CD4-positive, alpha-beta T cell (primary cell): ENCODE results near the gene SCIN. TPM values are rescaled to one million over a fixed set of nuclear protein-coding genes. Genes with fewer than 3 reads are reported as not detected.

Experiments
- ATAC-seq: fragments of 200-7000 bp; cut with Tn5 transposase; one replicate; pipeline ENCODE4 v1.10.0; 2022; ENCODE audit warnings: mild to moderate bottlenecking; ENCODE audit not compliant: poor library complexity
- CTCF ChIA-PET: fragments of 350-600 bp; sonication (Branson Sonifier 250); formaldehyde crosslinking; loops from one replicate; lab custom pipeline; 2021; ENCODE audit warnings: antibody characterized with exemption, inconsistent platforms; lab: Charles Lee
- POLR2A ChIA-PET: fragments of 350-600 bp; sonication (Branson Sonifier 250); formaldehyde crosslinking; loops from one replicate; lab custom pipeline; 2021; ENCODE audit warnings: antibody characterized with exemption, inconsistent platforms; lab: Charles Lee
- DNase-seq, 14 experiments: peaks; one replicate each; pipeline ENCODE4 v3.0.0-alpha.2; 2013 to 2020; ENCODE audit warnings: mixed read lengths in 2 of 14
- H3K27ac ChIP-seq, 2 donors: one replicate each; pipeline versions ENCODE4 v1.5.1 to v1.7.0; 2013; ENCODE audit warnings: low read length in 2 of 2, low read depth in 1 of 2, mild to moderate bottlenecking in 1 of 2
- H3K27me3 ChIP-seq, 2 experiments: 1 replicate in 1 of 2; 2 replicates in 1 of 2; pipeline versions ENCODE4 v1.6.1 to v1.7.0; 2013; ENCODE audit warnings: low read length in 2 of 2, control low read depth in 1 of 2, mild to moderate bottlenecking in 1 of 2, moderate library complexity in 1 of 2; ENCODE audit not compliant: insufficient read depth in 2 of 2, control insufficient read depth in 1 of 2
- H3K36me3 ChIP-seq: one replicate; pipeline ENCODE4 v1.6.1; 2013; ENCODE audit warnings: low read length, control low read depth; ENCODE audit not compliant: insufficient read depth
- H3K4me1 ChIP-seq: one replicate; pipeline ENCODE4 v1.6.1; 2013; ENCODE audit warnings: low read length, control low read depth; ENCODE audit not compliant: insufficient read depth
- H3K4me3 ChIP-seq: one replicate; pipeline ENCODE4 v1.5.1; 2013; ENCODE audit warnings: mild to moderate bottlenecking, low read length, moderate library complexity
- H3K9me3 ChIP-seq, 2 experiments: 1 replicate in 1 of 2; 2 replicates in 1 of 2; pipeline versions ENCODE4 v1.6.1 to v1.7.0; 2013; ENCODE audit warnings: low read length in 2 of 2, mild to moderate bottlenecking in 2 of 2, control low read depth in 1 of 2, moderate library complexity in 1 of 2; ENCODE audit not compliant: control insufficient read depth in 1 of 2, insufficient read depth in 1 of 2
- H3K27ac Mint-ChIP-seq: one replicate; pipeline ENCODE4 v1.8.0; 2020; ENCODE audit warnings: mixed read lengths
- H3K27me3 Mint-ChIP-seq: one replicate; pipeline ENCODE4 v1.8.0; 2021; ENCODE audit warnings: mixed read lengths
- H3K36me3 Mint-ChIP-seq: one replicate; pipeline ENCODE4 v1.8.0; 2021; ENCODE audit warnings: low read depth, mixed read lengths
- H3K4me1 Mint-ChIP-seq: one replicate; pipeline ENCODE4 v1.8.0; 2021; ENCODE audit warnings: low read depth, mixed read lengths
- H3K4me3 Mint-ChIP-seq: one replicate; pipeline ENCODE4 v1.8.0; 2020; ENCODE audit warnings: mild to moderate bottlenecking, mixed read lengths
- H3K9me3 Mint-ChIP-seq: one replicate; pipeline ENCODE4 v1.8.0; 2020; ENCODE audit warnings: mixed read lengths
- CTCF ChIP-seq: fragments of 200-600 bp; IDR thresholded peaks from one replicate; pipeline ENCODE4 v1.8.0; 2022; ENCODE audit warnings: antibody characterized with exemption, mild to moderate bottlenecking
- intact Hi-C, 2 experiments: fragments of 100-400 bp; cut with DNase I in 1 of 2; cut with micrococcal nuclease in 1 of 2; formaldehyde crosslinking; loops; one replicate each; pipeline versions ENCODE4 v1.15.1 to v1.9.0; 2023 to 2025; cut with DNase I, micrococcal nuclease
- total RNA-seq, 174 experiments: library from RNA in 2 of 174; stranded (reverse) in 2 of 174; gene quantifications; one replicate each; pipeline ENCODE4 v1.2.3 and lab custom pipeline; 2021 to 2026

SCIN gene
- total RNA-seq, 2 experiments from 2014 or later, result 0.08 TPM; not detected in 1

- no peaks in the 10 kb centered on the region for H3K36me3 ChIP-seq
- no peaks in the 10 kb centered on the region for H3K27me3 ChIP-seq
- no peak for DNase-seq
- Mint-ChIP-seq H3K36me3 (no peaks in the 10 kb centered on the region), H3K9me3 (no peaks in the 10 kb centered on the region), H3K27ac (no peak overlapping the region), H3K4me3 (no peak overlapping the region), H3K27me3 (peaks cover 24% of the 10 kb centered on the region), H3K4me1 (no peaks in the 10 kb centered on the region)
- CTCF ChIA-PET, result no interaction called here
- no peak for TF ChIP-seq CTCF
- POLR2A ChIA-PET, result no interaction called here
- intact Hi-C loops, result no loop called here
- no peaks in the 10 kb centered on the region for H3K4me1 ChIP-seq
- no peak overlapping the region for H3K27ac ChIP-seq
- no peak overlapping the region for H3K4me3 ChIP-seq
- no peak for ATAC-seq
- H3K9me3 ChIP-seq, result no peaks in the 10 kb centered on the region
These were observed 8.6 kb downstream of the SCIN start for GRCh38 chr7:12578930-12579640.

- H3K27ac Mint-ChIP-seq, result no peak overlapping the region
- H3K9me3 ChIP-seq, result no peaks in the 10 kb centered on the region
- H3K27me3 Mint-ChIP-seq, result peaks cover 37% of the 10 kb centered on the region
- H3K4me1 Mint-ChIP-seq, result no peaks in the 10 kb centered on the region
- H3K27me3 ChIP-seq, result no peaks in the 10 kb centered on the region
- H3K9me3 Mint-ChIP-seq, result no peaks in the 10 kb centered on the region
- H3K4me3 ChIP-seq, result no peak overlapping the region
- no peaks in the 10 kb centered on the region for H3K4me1 ChIP-seq
- POLR2A ChIA-PET, result no interaction called here
- no peaks in the 10 kb centered on the region for H3K36me3 Mint-ChIP-seq
- ATAC-seq, result no peak
- no peak overlapping the region for H3K4me3 Mint-ChIP-seq
- no peak for DNase-seq
- no peak overlapping the region for H3K27ac ChIP-seq
- TF ChIP-seq CTCF, result no peak
- CTCF ChIA-PET, result no interaction called here
- intact Hi-C loops, result no loop called here
- no peaks in the 10 kb centered on the region for H3K36me3 ChIP-seq
These were observed 11.4 kb downstream of the SCIN start for GRCh38 chr7:12581897-12582296.

- POLR2A ChIA-PET, result no interaction called here
- Mint-ChIP-seq H3K27ac (no peak overlapping the region), H3K36me3 (no peaks in the 10 kb centered on the region), H3K4me1 (no peaks in the 10 kb centered on the region), H3K4me3 (no peak overlapping the region), H3K9me3 (no peaks in the 10 kb centered on the region), H3K27me3 (peaks cover 37% of the 10 kb centered on the region)
- CTCF ChIA-PET, result no interaction called here
- Histone ChIP-seq H3K4me3 (no peak overlapping the region), H3K4me1 (no peaks in the 10 kb centered on the region), H3K27me3 (no peaks in the 10 kb centered on the region), H3K27ac (no peak overlapping the region), H3K36me3 (no peaks in the 10 kb centered on the region), H3K9me3 (no peaks in the 10 kb centered on the region)
- DNase-seq (no peak), ATAC-seq (no peak)
- TF ChIP-seq CTCF, result no peak
- intact Hi-C loops, result no loop called here
These were observed 11.8 kb downstream of the SCIN start for GRCh38 chr7:12582362-12582761.
